NCI-H2029 (cell line): ENCODE results near the gene CPED1.

ENCODE experiments used
- DNase-seq: peaks from one replicate; lab custom pipeline; 2025; lab: John Stamatoyannopoulos, UW

The CPED1 gene

DNA sequence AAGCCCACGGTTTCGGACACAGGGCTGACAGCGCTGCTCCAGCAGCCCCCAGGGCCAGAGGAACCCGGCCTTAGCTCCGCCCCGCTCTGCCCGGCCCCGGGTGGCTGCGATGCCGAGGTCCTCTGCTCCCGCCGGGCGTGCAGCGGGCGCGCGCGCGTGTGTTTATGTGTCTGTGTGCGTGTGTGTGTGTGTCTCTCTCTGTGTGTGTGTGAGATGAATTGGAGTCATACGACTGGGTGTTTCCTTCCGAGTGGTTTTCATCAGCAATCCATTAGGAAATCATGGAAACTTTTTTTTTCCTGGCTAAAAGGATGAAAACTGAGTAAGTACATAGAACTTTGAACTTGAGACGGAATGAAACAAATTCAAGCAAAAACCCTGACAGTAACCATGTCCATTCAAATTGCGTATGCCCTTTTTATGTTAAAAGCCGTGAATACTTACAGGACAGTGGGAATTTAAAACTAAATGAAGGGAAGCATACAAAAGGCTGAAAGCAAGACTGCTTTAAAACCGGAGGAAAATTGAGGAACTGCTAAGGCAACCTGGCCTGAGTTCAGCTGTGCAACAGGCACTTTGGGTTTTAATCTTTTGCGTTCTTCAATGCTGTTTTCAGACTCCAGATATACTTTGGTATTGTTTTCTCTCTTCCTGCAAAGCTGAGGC, at the start of gene CPED1:
TSS of gene CPED1 (plus strand) at position 121 of the 666 bp plus-strand sequence. CDS start 911 bp downstream, outside the sequence.
- DNase-seq, result peak; percentile 18

DNA sequence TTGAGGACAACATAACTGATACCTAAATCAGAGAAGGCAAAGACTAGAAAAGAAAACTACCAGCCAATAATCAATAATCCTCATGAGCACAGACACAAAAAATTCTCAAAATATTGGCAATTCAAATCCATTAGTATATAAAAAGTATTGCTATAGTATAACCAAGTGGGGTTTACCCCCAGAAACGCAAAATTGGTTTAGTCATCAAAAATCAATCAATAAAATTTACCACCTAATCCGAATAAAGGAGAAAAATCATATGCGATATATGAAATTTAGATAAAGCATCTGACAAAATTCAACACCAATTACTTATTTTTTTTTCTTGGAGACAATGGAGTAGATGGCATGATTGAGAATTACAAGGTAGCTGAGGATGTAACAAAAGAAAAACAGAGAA, 49.2 kb upstream of the CPED1 start:
- no peak for DNase-seq

DNA sequence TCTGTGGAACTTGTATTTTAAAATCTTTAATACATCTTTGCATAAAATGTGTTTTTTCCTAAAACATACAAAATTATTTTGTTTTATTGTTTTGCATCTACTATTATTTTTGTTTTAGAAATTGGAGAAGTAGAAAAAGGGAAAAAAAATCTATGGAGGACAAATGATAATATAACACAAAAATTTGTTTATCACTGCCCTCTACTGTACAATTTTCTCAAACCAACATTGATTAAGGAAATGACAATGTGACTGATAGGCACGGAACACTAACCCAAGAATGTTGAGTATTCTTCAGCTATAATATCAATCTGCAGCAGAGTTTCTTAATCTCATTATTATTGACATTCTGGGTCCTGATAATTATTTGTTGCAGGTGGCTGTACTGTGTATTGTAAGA, 47.4 kb upstream of the CPED1 start:
- DNase-seq, result peak; percentile 18

DNA sequence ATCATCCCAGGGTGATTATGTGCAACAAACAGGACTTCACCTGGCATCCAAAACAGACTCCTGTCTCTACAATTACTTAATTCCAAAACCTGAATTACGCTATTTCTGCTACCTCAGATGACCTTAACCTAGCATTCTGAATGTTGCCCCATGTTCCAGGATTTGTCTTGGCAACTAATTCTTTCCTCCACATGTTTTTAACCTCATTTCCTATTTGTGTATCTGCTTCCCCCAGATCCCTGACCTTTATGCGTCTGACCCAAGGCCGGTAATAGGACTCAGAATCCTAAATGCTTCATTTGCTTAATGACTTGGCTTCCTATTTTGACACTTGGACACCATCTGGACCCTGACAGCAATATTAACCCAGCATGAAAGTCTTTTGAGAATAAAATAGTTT, 46.7 kb upstream of the CPED1 start:
- DNase-seq, result no peak

DNA sequence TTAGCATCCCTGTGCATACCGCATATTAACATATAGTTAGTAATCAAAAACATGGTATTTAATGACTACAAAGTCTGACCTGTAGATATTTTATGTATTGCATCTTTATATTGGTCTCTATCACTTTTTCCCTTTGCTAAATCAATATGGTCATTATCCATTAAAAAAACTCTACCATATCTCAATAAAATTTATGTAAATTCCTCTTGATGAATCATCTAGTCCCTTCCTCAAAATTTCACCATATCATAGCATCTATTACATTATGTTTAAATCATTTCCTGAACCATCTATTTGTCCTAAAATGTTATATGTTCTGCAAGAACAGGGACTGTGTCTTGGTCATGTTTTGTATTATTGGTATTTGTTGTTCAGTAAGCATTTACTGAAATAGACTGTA, 45.6 kb upstream of the CPED1 start:
- DNase-seq, result no peak

DNA sequence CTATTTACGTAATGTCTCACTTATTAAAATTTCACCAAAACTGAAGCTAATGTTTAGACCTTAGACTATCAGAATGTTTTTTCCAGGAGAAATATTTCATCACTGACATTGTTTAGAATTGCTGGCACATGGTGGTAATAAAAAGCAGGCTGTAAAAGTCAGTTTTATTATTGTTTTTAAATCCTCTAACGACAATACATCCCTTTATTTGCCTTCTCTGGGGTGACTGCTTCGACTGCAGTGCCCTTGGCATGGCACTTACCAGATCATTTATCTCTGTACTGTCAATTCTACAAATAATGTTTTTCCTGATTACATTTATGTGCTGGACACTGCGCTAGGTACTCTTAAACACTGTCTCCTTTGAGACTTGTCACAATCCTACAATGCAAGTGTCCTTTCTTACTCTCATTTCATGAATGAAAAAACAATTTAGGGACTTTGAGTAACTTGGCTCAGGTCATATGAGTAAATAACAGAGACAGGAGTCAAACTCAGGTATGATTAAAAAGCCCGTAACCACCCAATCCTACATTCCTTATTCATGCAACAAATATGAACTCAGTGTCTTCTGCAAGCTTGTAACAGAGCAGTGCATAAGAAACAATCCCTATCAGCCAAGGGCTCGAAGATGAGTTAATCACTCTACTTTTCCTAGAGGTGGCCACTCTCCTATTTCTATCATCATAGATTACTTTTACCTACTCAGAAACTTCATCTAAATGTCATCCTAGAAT, 43.5 kb upstream of the CPED1 start:
- DNase-seq, result no peak

DNA sequence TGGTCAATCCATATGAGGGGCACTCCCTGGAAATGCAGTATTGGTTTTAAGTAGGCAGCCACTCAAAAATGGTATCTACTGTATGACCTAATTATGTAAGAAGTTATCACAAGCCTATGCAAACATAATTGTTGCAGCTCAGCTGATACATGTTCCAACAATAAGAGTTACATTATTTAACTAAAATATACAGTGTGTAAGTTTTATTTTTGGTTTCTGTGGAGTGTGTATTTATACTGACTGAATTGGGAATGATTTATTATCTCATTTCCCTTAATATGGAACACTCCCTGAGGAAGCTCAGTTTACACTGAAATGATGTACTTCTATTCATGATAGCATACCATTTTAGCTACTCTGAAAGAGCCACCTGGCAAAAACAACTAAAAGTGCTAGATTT, 40.5 kb upstream of the CPED1 start:
- no peak for DNase-seq

DNA sequence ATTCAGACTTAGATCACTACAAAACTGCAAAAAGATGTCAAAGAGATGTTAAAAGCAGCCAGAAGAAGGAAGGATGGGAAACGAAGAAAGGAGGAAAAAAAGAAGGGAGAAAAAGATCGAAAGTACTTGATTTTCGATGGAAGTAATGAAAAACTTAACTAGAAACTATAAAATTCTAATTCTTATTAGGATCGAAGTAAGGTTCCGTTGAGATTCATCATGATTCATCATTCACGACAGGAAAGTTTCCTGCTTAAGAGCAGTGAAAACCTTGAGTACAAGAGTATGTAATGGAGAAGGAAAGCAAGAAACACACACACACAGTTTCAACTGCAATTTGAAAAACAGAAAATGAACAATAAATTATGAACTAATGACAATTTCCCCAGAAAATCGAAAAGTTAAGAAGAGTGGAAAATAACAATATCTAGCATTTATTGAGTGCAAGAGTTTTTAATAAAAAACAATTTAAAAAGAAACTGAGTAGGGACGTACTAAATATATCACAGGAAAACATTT, 39.1 kb upstream of the CPED1 start:
- no peak for DNase-seq

DNA sequence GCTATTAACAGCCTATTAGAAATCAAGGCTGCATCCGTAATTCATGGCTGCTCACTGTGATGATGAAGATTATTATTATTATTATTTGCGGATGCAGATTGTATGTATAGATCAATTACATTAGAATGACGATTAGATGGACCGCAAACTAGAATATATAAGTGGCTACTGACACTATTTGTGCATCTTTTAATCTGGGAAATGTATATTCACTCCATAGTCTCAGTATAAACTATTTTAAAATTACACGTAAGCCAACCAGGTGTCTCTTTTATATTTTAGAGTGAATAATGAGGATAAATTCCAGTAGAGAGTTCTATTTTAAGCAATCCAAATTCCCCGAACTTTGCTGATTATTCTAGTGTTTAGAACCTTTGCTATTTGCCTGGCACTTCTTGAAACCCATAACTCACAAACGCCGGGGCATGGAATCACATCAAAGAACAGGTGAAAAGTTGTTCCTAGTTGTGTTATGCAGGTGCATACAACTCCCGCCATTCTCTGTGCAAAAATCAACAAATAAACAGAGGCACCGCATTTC, 38.4 kb upstream of the CPED1 start:
- DNase-seq, result no peak

DNA sequence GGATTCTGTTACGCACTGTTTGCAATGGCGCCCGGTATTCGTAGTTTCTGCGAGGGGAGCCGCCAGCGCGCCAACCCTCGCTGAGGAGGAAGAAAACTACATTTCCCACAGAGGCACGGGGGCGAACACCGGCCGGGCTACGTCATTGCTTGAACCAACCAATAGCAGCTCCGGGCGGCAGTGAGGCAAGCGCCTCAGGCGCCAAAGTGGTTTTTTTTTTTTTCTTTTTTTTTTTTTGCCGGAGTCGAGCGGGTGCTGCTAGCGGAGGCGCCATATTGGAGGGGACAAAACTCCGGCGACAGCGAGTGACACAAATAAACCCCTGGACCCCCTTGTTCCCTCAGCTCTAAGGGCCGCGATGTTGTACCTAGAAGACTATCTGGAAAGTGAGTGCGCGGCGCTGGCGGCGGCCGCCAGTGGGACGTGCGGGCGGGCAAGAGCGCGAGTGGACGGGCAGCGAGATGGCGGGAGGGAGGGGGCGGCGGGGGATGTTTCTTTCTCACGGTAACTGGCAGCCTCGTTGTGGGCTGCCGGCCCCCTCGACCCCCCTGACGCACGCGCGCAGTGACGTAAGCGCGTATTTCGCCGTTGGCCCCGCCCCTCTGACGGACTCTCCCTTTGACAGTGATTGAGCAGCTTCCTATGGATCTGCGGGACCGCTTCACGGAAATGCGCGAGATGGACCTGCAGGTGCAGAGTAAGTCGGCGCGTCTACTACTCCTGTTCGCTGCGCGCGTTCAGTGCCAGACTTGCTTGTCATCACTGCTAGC, 37.8 kb upstream of the CPED1 start, which contains the start of gene ING3:
TSS of gene ING3 (plus strand) at position 239 of the 770 bp plus-strand sequence. CDS start at position 359, 120 bp downstream.
- DNase-seq, result peak; percentile 99

DNA sequence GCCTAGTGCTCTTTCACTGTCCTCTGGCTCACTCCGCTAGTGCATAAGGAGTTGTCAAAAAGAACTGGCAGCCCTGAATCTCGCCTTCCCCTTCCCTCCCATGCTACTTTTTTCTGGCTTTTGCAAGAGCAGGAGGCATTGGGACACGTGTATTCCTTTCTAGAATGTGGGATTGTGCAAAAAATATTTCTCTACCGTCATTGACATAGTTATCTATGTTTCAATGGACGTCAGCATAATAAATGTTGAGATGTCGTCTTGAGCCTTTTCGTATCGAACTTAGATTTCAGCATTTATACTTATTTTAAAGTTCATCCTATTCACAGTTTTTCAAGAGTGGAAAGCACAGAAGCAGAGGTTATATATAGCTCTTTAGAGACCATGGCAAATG, 37.2 kb upstream of the CPED1 start:
- DNase-seq, result no peak

DNA sequence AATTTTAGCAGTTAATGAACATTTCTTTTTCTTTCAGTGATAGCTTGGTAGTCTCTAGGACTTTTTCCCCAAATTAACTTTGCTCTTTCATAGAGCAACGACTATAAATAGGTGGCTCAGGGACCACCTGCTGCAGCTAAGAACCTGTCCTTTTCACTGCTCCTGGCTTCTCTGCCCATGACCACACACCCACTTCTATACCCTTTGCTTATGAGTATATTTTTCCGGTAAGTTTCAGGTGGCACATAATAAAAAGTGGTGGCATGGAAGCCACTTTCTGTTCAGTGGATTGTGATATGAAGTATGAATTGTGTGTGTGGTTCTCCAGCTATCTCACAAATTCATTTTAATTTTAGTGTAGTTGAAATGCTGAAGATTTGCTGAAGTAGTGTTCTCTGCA, 36.7 kb upstream of the CPED1 start:
- DNase-seq, result no peak

DNA sequence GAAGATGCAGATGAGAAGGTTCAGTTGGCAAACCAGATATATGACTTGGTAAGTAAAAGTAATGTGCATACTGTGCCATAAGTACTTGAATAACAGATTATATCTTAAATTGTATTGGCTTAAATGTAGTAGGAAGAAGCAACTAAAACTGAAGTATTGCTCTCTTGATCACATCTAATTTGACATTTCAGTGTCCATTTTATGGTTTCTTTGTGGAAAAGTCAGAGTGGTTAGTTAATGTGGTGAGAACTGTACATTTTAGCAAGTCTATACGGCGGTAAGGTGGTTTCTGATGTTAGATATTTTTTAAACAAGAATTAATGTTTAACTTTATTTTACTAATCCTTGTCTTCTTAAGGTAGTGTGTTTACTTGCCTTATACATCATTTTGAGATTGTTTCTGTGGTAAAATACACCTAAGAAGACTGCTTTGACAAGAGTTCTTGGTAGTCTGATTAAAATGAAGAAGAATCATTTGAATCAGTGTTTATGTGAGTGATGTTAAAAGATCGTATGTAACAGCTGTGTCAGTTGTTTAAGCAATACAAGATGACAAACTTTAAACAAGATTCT, 32.8 kb upstream of the CPED1 start:
- no peak for DNase-seq

DNA sequence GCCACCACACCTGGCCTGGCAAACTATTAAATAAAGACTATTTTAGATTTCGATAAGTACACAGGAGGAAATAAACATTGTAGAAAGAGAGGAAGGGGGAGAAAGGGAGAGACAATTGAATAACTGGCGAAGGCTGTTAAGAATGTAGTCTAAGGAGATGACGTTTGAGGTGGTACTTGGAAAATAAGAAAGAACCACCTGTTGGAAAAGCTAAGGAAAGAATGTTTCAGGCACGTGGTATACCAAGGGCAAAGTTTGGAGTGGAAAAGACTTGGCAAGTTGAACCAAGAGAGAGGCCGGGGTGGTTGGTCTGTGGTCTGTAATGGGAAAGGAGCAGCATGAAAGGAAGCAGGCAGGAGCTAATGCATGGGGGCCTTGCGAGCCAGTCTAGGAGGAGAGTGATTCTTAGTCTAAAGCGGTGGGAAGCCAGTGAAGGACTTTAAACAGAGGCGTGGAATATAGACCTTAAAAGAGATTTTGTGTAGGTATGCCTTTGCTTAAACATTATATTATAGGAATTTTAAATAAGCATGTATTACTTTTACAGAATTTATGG, 28.5 kb upstream of the CPED1 start:
- DNase-seq, result no peak

DNA sequence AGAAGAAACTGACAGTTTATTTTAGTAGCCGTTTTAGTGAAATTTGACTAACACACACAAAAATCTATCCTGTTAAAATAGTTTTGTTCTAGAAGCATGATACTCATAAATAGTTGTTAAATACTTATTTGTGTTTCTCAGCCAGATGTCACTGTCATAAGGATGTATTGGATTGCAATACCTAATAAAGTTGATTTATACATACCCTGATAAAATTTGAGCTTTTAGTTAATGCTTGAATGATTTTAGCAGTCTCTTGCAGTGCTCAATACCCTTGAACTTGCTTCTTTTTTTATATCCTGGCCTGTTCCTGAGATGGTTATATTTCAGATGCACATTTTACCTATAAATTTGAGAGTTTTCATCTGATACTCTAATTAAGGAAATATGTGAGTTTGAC, 27.8 kb upstream of the CPED1 start:
- DNase-seq, result no peak

DNA sequence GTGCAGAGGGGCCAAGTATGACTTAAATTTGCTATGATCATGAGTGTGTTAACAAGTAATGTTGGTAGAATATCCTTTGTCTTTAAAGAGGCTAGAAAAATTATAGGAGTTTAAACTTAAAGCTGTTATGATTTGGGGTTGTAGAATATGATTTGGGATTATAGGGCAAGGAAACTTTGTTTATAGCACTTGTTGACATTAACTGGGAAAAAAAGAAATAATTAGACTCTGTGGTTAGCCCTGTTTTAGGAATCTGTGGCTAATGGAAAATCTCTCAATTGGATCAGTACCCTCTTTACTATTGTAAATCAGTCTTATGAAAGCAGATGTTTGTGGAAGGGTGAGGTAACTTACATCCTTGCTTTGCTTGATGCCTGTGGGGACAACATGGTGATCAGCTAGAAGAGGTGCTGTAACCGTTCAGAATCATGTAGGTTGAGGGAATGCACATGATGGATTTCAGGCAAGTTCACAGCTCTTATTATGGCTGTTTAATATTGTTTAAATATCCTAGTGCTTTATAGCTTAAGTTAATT, 26.8 kb upstream of the CPED1 start:
- DNase-seq, result no peak

DNA sequence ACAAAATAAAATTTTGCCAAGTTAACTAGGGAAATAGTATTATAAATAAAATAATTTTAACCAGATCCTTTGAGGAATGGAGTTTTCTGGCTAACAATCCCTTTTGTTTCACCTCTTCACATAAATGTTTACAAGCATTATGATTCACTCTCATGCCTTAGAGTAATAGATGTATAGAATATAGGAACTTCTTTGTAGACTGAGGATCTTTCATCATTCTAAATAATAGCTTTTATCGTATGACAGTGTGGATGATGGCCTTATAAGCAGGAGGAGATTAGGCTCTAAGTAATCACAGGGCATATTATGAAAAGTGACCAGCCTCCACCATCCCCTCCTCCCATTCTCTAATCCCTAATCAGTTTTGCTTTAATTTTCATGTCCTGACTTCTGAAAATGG, 24.4 kb upstream of the CPED1 start:
- no peak for DNase-seq

DNA sequence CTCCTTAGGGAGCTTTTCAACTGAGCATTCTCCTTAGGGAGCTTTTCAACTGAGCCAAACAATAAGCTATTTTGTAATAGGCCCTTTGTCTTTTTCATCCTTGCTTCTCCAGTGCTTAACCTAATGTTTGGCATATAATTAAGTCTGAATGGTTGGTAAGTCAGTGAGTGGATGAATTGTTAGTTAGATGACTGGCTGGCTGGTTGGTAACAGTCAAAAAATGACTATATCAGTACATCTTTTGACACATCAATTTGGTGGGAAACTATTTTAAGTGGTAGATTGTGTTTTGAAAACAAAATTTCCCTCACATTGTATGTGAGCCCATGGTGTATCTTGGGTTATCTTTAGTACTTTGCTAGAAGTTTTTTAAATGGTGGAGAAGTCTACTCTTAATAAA, 21.6 kb upstream of the CPED1 start:
- no peak for DNase-seq

DNA sequence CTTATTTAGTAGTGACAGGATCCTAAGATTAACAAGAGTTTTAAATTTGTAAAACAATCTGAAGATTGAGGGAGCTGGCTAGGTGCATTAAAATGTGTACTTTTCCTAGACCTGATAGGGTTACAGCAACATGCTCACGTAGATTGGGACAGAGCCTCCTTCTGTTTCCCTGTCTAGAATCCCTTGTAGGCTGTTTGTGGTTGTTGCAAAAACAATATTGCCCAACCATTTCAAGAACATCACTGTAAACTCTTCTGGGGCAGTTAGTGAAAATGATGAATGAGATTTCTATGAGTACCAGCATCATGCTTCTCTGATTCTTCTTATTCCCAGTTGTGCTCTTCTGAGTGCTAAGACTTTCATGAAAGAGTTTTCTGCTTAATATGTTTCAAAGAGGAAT, 14.7 kb upstream of the CPED1 start:
- no peak for DNase-seq

DNA sequence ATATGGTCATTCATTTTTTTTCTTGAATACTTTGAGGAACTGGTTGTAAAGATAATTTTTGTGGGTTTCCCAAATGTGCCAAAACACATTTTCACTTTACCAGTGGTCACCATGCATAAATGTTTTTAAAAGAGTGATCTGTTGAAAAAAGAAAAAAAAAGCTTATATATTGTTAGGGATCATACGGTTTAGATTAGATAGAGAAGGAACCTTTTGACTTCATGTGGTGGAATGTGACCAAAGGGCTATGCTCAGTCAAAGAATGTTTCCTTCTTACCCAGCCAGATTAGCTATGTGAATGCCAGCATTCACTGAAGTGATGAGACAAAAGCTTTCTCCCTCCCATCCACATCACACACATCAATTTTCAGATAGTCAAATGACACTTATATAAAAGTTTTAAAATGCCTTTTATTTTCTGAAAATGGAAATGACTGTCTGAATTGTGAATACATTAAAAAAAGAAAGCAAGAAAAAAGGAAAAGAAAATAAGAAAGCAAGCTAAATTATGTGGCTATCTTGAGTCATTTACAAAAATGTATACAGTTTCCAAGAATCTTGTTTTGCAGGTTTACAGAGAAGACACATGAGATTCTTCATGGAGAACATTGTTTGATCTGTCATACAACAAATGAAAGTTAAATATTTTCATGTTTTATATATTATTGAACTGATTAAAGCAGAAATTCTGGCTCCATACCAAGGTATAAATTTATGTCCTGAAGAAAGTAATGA, 8.6 kb upstream of the CPED1 start:
- no peak for DNase-seq

DNA sequence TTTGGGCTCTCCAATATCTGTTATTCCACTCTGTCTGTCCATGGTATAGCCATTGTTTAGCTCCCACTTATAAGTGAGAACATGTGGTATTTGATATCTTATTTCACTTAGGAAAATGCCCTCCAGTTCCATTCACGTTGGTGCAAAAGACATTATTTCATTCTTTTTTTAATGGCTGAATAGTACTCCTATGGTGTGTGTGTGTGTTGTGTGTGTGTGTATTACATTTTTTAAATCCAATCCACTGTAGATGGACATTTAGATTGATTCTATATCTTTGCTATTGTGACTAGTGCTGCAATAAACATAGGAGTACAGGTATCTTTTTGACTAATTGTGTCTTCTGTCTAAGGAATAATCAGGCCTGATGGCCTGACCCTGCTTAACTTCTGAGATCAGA, 7.4 kb upstream of the CPED1 start:
- no peak for DNase-seq
